A673 (cell line): ENCODE measurements around the gene OR6C4. TPM values are rescaled to one million over a fixed set of nuclear protein-coding genes. Genes with fewer than 3 reads are reported as not detected.
"Not testable (repeated sequence)": the region's sequence is repeated elsewhere in the genome, so short reads cannot be mapped to it uniquely, and the experiment has no call there.

Experiments
- BruUV-seq: library from RNA; stranded (reverse); fragments of 400-500 nt; replicated peaks from 2 replicates; lab custom pipeline; 2021; lab: Mats Ljungman, UMichigan
- CTCF ChIA-PET: fragments of 300-600 bp; sonication (Branson Sonifier 250); formaldehyde crosslinking; loops from one replicate; lab custom pipeline; 2022; ENCODE audit warnings: antibody characterized with exemption; lab: Charles Lee
- POLR2A ChIA-PET: fragments of 300-600 bp; sonication (Branson Sonifier 250); formaldehyde crosslinking; loops from one replicate; lab custom pipeline; 2022; ENCODE audit warnings: antibody characterized with exemption; ENCODE audit not compliant: low non-redundant PET; lab: Charles Lee
- DNase-seq: peaks from one replicate; pipeline ENCODE4 v3.0.0-alpha.2; 2015; ENCODE audit warnings: low spot score
- H3K27ac ChIP-seq: fragments of 200-600 bp; sonication (generic); 2 replicates; pipeline ENCODE4 v1.5.1; 2016; ENCODE audit warnings: mixed run types, low read depth, mild to moderate bottlenecking, mixed read lengths, antibody characterized with exemption, low read length; ENCODE audit not compliant: poor library complexity, severe bottlenecking
- H3K27me3 ChIP-seq: fragments of 200-600 bp; sonication (generic); replicated peaks from 2 replicates; pipeline ENCODE4 v1.6.1; 2017; ENCODE audit warnings: mixed run types, low read depth, mild to moderate bottlenecking, mixed read lengths, antibody characterized with exemption, low read length; ENCODE audit not compliant: insufficient read depth, poor library complexity
- H3K36me3 ChIP-seq: fragments of 200-600 bp; sonication (generic); 2 replicates; pipeline ENCODE4 v1.6.1; 2016; ENCODE audit warnings: mixed run types, mild to moderate bottlenecking, mixed read lengths, antibody characterized with exemption, low read length; ENCODE audit not compliant: insufficient read depth, poor library complexity, severe bottlenecking
- H3K4me1 ChIP-seq: fragments of 200-600 bp; sonication (generic); 2 replicates; pipeline ENCODE4 v1.6.1; 2017; ENCODE audit warnings: mixed run types, mild to moderate bottlenecking, mixed read lengths, antibody characterized with exemption, low read length; ENCODE audit not compliant: insufficient read depth, poor library complexity, severe bottlenecking
- H3K4me3 ChIP-seq: fragments of 200-600 bp; sonication (generic); 2 replicates; pipeline ENCODE4 v1.5.1; 2016; ENCODE audit warnings: low read depth, mixed run types, mild to moderate bottlenecking, mixed read lengths, low read length; ENCODE audit not compliant: poor library complexity, severe bottlenecking
- H3K9me3 ChIP-seq: fragments of 200-600 bp; sonication (generic); 2 replicates; pipeline ENCODE4 v1.6.1; 2016; ENCODE audit warnings: mixed run types, low read depth, mild to moderate bottlenecking, mixed read lengths, antibody characterized with exemption, low read length; ENCODE audit not compliant: poor library complexity, severe bottlenecking
- EZH2 ChIP-seq: fragments of 200-600 bp; sonication (generic); IDR thresholded peaks from 2 replicates; pipeline ENCODE4 v1.6.1; 2017; ENCODE audit warnings: borderline replicate concordance, low read depth, mild to moderate bottlenecking, mixed read lengths, antibody characterized with exemption, low read length; ENCODE audit not compliant: poor library complexity, severe bottlenecking
- intact Hi-C: fragments of 100-400 bp; cut with micrococcal nuclease; formaldehyde crosslinking; loops from one replicate; pipeline ENCODE4 v1.10.0; 2022; ENCODE audit not compliant: unreplicated experiment
- total RNA-seq: library from RNA; stranded (reverse); gene quantifications from 2 replicates; pipeline ENCODE4 v1.2.3, GENCODE V29; 2021
- TF ChIP-seq, protein P1 (sequence below): fragments of 300-800, 200-600 bp; sonication (generic); conservative IDR thresholded peaks from 2 replicates; pipeline ENCODE4 v1.5.1; 2017; ENCODE audit warnings: low read depth, mild to moderate bottlenecking, antibody characterized with exemption, low read length, moderate library complexity, mixed read lengths

Gene OR6C4
- total RNA-seq, 1 experiment from 2014 or later: not detected

- BruUV-seq: no TSS peak
- TF ChIP-seq EZH2: no peak
- TF ChIP-seq, protein P1, sequence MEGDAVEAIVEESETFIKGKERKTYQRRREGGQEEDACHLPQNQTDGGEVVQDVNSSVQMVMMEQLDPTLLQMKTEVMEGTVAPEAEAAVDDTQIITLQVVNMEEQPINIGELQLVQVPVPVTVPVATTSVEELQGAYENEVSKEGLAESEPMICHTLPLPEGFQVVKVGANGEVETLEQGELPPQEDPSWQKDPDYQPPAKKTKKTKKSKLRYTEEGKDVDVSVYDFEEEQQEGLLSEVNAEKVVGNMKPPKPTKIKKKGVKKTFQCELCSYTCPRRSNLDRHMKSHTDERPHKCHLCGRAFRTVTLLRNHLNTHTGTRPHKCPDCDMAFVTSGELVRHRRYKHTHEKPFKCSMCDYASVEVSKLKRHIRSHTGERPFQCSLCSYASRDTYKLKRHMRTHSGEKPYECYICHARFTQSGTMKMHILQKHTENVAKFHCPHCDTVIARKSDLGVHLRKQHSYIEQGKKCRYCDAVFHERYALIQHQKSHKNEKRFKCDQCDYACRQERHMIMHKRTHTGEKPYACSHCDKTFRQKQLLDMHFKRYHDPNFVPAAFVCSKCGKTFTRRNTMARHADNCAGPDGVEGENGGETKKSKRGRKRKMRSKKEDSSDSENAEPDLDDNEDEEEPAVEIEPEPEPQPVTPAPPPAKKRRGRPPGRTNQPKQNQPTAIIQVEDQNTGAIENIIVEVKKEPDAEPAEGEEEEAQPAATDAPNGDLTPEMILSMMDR: no peak
- POLR2A ChIA-PET: no interaction called here
- Histone ChIP-seq H3K4me3 (no peak overlapping the region), H3K27ac (no peak overlapping the region), H3K27me3 (peaks cover 23% of the 10 kb centered on the region), H3K36me3 (no peaks in the 10 kb centered on the region), H3K9me3 (no peaks in the 10 kb centered on the region), H3K4me1 (no peaks in the 10 kb centered on the region)
- no peak for DNase-seq
- CTCF ChIA-PET: no interaction called here
- intact Hi-C loops: no loop called here
Observed at GRCh38 chr12:55585817-55586216, 36.4 kb downstream of the OR6C4 start.

DNA sequence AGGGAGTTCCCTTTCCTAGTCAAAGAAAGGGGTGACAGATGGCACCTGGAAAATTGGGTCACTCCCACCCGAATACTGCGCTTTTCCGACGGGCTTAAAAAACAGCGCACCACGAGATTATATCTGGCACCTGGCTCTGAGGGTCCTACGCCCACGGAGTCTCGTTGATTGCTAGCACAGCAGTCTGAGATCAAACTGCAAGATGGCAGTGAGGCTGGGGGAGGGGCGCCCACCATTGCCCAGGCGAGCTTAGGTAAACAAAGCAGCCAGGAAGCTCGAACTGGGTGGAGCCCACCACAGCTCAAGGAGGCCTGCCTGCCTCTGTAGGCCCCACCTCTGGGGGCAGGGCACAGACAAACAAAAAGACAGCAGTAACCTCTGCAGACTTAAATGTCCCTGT lies 40.8 kb downstream of the OR6C4 start:
- H3K9me3 ChIP-seq, DNase-seq, BruUV-seq, CTCF ChIA-PET, POLR2A ChIA-PET, H3K36me3 ChIP-seq, H3K27me3 ChIP-seq, intact Hi-C loops, H3K27ac ChIP-seq, H3K4me3 ChIP-seq, H3K4me1 ChIP-seq: not testable (repeated sequence)

Other genes with a start within 250 kb of the OR6C4 start
- gene OR6C1, start 235.3 kb upstream of the OR6C4 start, total RNA-seq: not detected in 2 replicates
- not detected in 2 replicates for gene OR6C3, start 218.9 kb upstream of the OR6C4 start, total RNA-seq
- gene OR6C75, start 186.6 kb upstream of the OR6C4 start, total RNA-seq: not detected in 2 replicates
- not detected in 2 replicates for gene OR6C65, start 149.1 kb upstream of the OR6C4 start, total RNA-seq
- gene OR6C76, start 123.3 kb upstream of the OR6C4 start, total RNA-seq: not detected in 2 replicates
- gene OR6C2, start 105.5 kb upstream of the OR6C4 start, total RNA-seq: not detected in 2 replicates
- gene OR6C70, start 79.5 kb upstream of the OR6C4 start, total RNA-seq: not detected in 2 replicates
- gene OR6C68, start 57.2 kb upstream of the OR6C4 start, total RNA-seq: not detected in 2 replicates
- gene OR2AP1, start 22.9 kb downstream of the OR6C4 start, total RNA-seq: not detected in 2 replicates
- not detected in 2 replicates for gene OR10P1, start 87.3 kb downstream of the OR6C4 start, total RNA-seq
- 14.7 and 21.4 TPM in 2 replicates for gene ITGA7, start 158.3 kb downstream of the OR6C4 start, total RNA-seq
- gene BLOC1S1, start 166.4 kb downstream of the OR6C4 start, total RNA-seq: 76.0 and 86.3 TPM in 2 replicates
- gene RDH5, start 170.8 kb downstream of the OR6C4 start, total RNA-seq: 6.7 and 9.7 TPM in 2 replicates
- gene CD63, start 179.4 kb downstream of the OR6C4 start, total RNA-seq: 367 and 371 TPM in 2 replicates
- 38.4 and 46.9 TPM in 2 replicates for gene GDF11, start 193.5 kb downstream of the OR6C4 start, total RNA-seq